Right lobe of liver (tissue), 4 donors: Measurements from ENCODE around the gene CEP72.

Experiments used
- CTCF ChIP-seq, 4 donors: fragments of 200-600 bp in 3 of 4; fragments of 450-650 bp in 1 of 4; IDR thresholded peaks; one replicate each; pipeline versions ENCODE4 v1.5.1 to v1.8.0; 2016 to 2022; ENCODE audit warnings: antibody characterized with exemption in 4 of 4, mild to moderate bottlenecking in 2 of 4
- POLR2A ChIP-seq: fragments of 450-650 bp; IDR thresholded peaks from one replicate; pipeline ENCODE4 v1.6.1; 2017; ENCODE audit warnings: antibody characterized with exemption, mild to moderate bottlenecking
- donor health status: DM: no; HTN: no; CAD: no.
- donor health status: DM: no; HTN: no; CAD: no.
- donor health status: DM: no; HTN: yes; CAD: no.

GRCh38 chr5:602466-603035 lies 9.6 kb upstream of the CEP72 start:
- no peak for TF ChIP-seq CTCF (IDR thresholded peaks at IDR 0.05)
- no peak for TF ChIP-seq POLR2A
